SU-DHL-6 (cell line): Measurements from ENCODE around the gene SERINC2.

Experiments
- H2AFZ ChIP-seq: fragments of 200-600 bp; sonication (generic); 2 replicates; pipeline ENCODE4 v1.6.1; 2014; ENCODE audit warnings: low read depth, mild to moderate bottlenecking, moderate library complexity, mixed read lengths, antibody characterized with exemption, low read length; ENCODE audit not compliant: severe bottlenecking
- H3F3A ChIP-seq: fragments of 200-600 bp; shearing (Covaris generic); 2 replicates; pipeline ENCODE4 v1.6.0; 2016; ENCODE audit warnings: antibody characterized with exemption, mild to moderate bottlenecking; ENCODE audit not compliant: insufficient read depth
- H3K27ac ChIP-seq: fragments of 200-600 bp; sonication (generic); 2 replicates; pipeline ENCODE4 v1.5.1; 2016; ENCODE audit warnings: low read depth, mild to moderate bottlenecking, low read length, moderate library complexity, mixed read lengths
- H3K27me3 ChIP-seq: fragments of 200-600 bp; sonication (generic), shearing (Covaris generic); 2 replicates; pipeline ENCODE4 v1.6.0; 2014; ENCODE audit warnings: mild to moderate bottlenecking, low read length
- H3K36me3 ChIP-seq: fragments of 200-600 bp; sonication (generic); 2 replicates; pipeline ENCODE4 v1.6.1; 2014; ENCODE audit warnings: mild to moderate bottlenecking, low read length, mixed read lengths
- H3K4me2 ChIP-seq: fragments of 300-600, 200-600 bp; shearing (Covaris generic), sonication (generic); 2 replicates; pipeline ENCODE4 v1.6.0; 2014; ENCODE audit warnings: low read length, low read depth, mild to moderate bottlenecking; ENCODE audit not compliant: poor library complexity, severe bottlenecking
- H3K4me3 ChIP-seq: fragments of 200-600 bp; sonication (generic); 2 replicates; pipeline ENCODE4 v1.5.1; 2014; ENCODE audit warnings: antibody characterized with exemption, low read length, mild to moderate bottlenecking, mixed read lengths; ENCODE audit not compliant: insufficient read depth, poor library complexity, severe bottlenecking
- H3K79me2 ChIP-seq: fragments of 200-600 bp; sonication (generic); 2 replicates; pipeline ENCODE4 v1.6.1; 2014; ENCODE audit warnings: mild to moderate bottlenecking, low read length, moderate library complexity; ENCODE audit not compliant: insufficient read depth
- H3K9ac ChIP-seq: fragments of 200-600 bp; sonication (generic); 2 replicates; pipeline ENCODE4 v1.7.0; 2014; ENCODE audit warnings: mild to moderate bottlenecking, low read length
- H3K9me2 ChIP-seq: fragments of 200-600 bp; sonication (generic); replicated peaks from 2 replicates; pipeline ENCODE4 v1.6.1; 2014; ENCODE audit warnings: low read length; ENCODE audit not compliant: insufficient read depth
- H3K9me3 ChIP-seq: fragments of 200-600 bp; sonication (generic); 2 replicates; pipeline ENCODE4 v1.6.1; 2014; ENCODE audit warnings: low read length, mixed read lengths; ENCODE audit not compliant: insufficient read depth
- H4K20me1 ChIP-seq: fragments of 200-600 bp; sonication (generic); 2 replicates; pipeline ENCODE4 v1.6.1; 2014; ENCODE audit warnings: low read depth, mild to moderate bottlenecking, antibody characterized with exemption, low read length, moderate library complexity, mixed read lengths
- CTCF ChIP-seq: fragments of 200-600 bp; sonication (generic); IDR thresholded peaks from one replicate; pipeline ENCODE4 v1.5.1; 2017; ENCODE audit warnings: antibody characterized with exemption, mild to moderate bottlenecking, low read length, moderate library complexity; ENCODE audit not compliant: insufficient read depth, poor library complexity, severe bottlenecking
- EZH2phosphoT487 ChIP-seq: fragments of 200-600 bp; sonication (generic), shearing (Covaris generic); conservative IDR thresholded peaks from 2 replicates; pipeline ENCODE4 v1.6.1; 2018; ENCODE audit warnings: mild to moderate bottlenecking, antibody characterized with exemption, low read length, moderate library complexity, mixed read lengths

Gene SERINC2

GRCh38 chr1:31426249-31426922, 13.4 kb downstream of the SERINC2 start:
- no peak overlapping the region for H3K4me2 ChIP-seq
- no peaks in the 10 kb centered on the region for H3K9me3 ChIP-seq
- no peak overlapping the region for H3K9ac ChIP-seq
- H3F3A ChIP-seq, result peaks cover 5% of the 10 kb centered on the region
- H3K4me3 ChIP-seq, result no peak overlapping the region
- no peak for TF ChIP-seq CTCF
- H3K79me2 ChIP-seq, result no peaks in the 10 kb centered on the region
- H2AFZ ChIP-seq, result no peak overlapping the region
- H3K9me2 ChIP-seq, result no peaks in the 10 kb centered on the region
- no peaks in the 10 kb centered on the region for H3K27me3 ChIP-seq
- H3K36me3 ChIP-seq, result no peaks in the 10 kb centered on the region
- no peak overlapping the region for H3K27ac ChIP-seq
- no peaks in the 10 kb centered on the region for H4K20me1 ChIP-seq

GRCh38 chr1:31427322-31427721, 14.3 kb downstream of the SERINC2 start:
- H4K20me1 ChIP-seq, result no peaks in the 10 kb centered on the region
- no peaks in the 10 kb centered on the region for H3K9me2 ChIP-seq
- no peaks in the 10 kb centered on the region for H3K9me3 ChIP-seq
- no peak overlapping the region for H3K27ac ChIP-seq
- H3K9ac ChIP-seq, result no peak overlapping the region
- H3K36me3 ChIP-seq, result no peaks in the 10 kb centered on the region
- no peak overlapping the region for H2AFZ ChIP-seq
- H3K79me2 ChIP-seq, result no peaks in the 10 kb centered on the region
- no peak overlapping the region for H3K4me2 ChIP-seq
- no peak for TF ChIP-seq EZH2phosphoT487
- TF ChIP-seq CTCF, result no peak
- H3F3A ChIP-seq, result peaks cover 5% of the 10 kb centered on the region
- H3K27me3 ChIP-seq, result no peaks in the 10 kb centered on the region
- no peak overlapping the region for H3K4me3 ChIP-seq

- Histone ChIP-seq H3K27ac (no peak overlapping the region), H3K4me3 (no peak overlapping the region), H3K4me2 (no peak overlapping the region), H3K9ac (no peak overlapping the region), H4K20me1 (no peaks in the 10 kb centered on the region), H3F3A (no peaks in the 10 kb centered on the region), H2AFZ (no peak overlapping the region), H3K27me3 (no peaks in the 10 kb centered on the region), H3K9me2 (no peaks in the 10 kb centered on the region), H3K9me3 (no peaks in the 10 kb centered on the region), H3K79me2 (no peaks in the 10 kb centered on the region), H3K36me3 (no peaks in the 10 kb centered on the region)
- TF ChIP-seq EZH2phosphoT487, result no peak
- TF ChIP-seq CTCF, result no peak
These were observed 15.6 kb downstream of the SERINC2 start for GRCh38 chr1:31428436-31429221.
